Neural progenitor cell (in vitro differentiated cells): ENCODE results near the gene ZFAND6.
"Not testable (repeated sequence)": the region's sequence is repeated elsewhere in the genome, so short reads cannot be mapped to it uniquely, and the experiment has no call there.

Experiments
- CTCF ChIP-seq: fragments of 200-600 bp; sonication (generic); IDR thresholded peaks from 2 replicates; pipeline ENCODE4 v1.5.1; 2017; ENCODE audit warnings: antibody characterized with exemption, mild to moderate bottlenecking
- EZH2 ChIP-seq: fragments of 200-600 bp; sonication (generic); IDR thresholded peaks from 2 replicates; pipeline ENCODE4 v1.6.1; 2017; ENCODE audit warnings: antibody characterized with exemption, mild to moderate bottlenecking, moderate library complexity

DNA sequence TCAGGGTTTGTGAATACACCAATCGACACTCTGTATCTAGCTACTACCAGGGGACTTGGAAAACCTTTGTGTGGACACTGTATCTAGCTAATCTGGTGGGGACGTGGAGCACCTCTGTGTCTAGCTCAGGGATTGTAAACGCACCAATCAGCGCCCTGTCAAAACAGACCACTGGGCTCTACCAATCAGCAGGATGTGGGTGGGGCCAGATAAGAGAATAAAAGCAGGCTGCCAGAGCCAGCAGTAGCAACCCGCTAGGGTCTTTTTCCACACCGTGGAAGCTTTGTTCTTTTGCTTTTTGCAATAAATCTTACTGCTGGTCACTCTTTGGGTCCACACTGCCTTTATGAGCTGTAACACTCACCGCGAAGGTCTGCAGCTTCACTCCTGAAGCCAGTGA is 42.3 kb upstream of the ZFAND6 start:
- not testable (repeated sequence) for TF ChIP-seq CTCF, EZH2
